Endothelial cell of umbilical vein (primary cell): ENCODE data around the gene CDC42BPB.

Source experiments
- EZH2 ChIP-seq: IDR thresholded peaks from 2 replicates; pipeline ENCODE4 v1.6.1; 2012; ENCODE audit warnings: borderline replicate concordance, low read depth, mild to moderate bottlenecking, moderate library complexity, low read length, inconsistent platforms; ENCODE audit not compliant: severe bottlenecking
- MYC ChIP-seq: IDR thresholded peaks from one replicate; pipeline ENCODE4 v1.6.1; 2011; ENCODE audit warnings: mild to moderate bottlenecking, low read depth, low read length
- POLR2A ChIP-seq: IDR thresholded peaks from 2 replicates; pipeline ENCODE4 v1.6.1; 2012; ENCODE audit warnings: low read depth, mild to moderate bottlenecking, control low read depth, low read length
- POLR2AphosphoS5 ChIP-seq: IDR thresholded peaks from 2 replicates; pipeline ENCODE4 v1.6.1; 2012; ENCODE audit warnings: low read depth, mild to moderate bottlenecking, control low read depth, low read length, moderate library complexity; ENCODE audit not compliant: insufficient read depth
- TF ChIP-seq, protein P1 (sequence below): IDR thresholded peaks from 2 replicates; pipeline ENCODE4 v1.6.1; 2011; ENCODE audit not compliant: insufficient read depth, insufficient read length
- TF ChIP-seq, protein P2 (sequence below), 2 donors: IDR thresholded peaks; 1 replicate in 1 of 2; 2 replicates in 1 of 2; pipeline ENCODE4 v1.5.1; 2011; ENCODE audit warnings: low read length in 2 of 2, mild to moderate bottlenecking in 2 of 2, moderate library complexity in 2 of 2, control low read depth in 1 of 2, inconsistent platforms in 1 of 2, low read depth in 1 of 2; ENCODE audit not compliant: insufficient read depth in 1 of 2; ENCODE audit errors: extremely low read depth in 1 of 2

DNA sequence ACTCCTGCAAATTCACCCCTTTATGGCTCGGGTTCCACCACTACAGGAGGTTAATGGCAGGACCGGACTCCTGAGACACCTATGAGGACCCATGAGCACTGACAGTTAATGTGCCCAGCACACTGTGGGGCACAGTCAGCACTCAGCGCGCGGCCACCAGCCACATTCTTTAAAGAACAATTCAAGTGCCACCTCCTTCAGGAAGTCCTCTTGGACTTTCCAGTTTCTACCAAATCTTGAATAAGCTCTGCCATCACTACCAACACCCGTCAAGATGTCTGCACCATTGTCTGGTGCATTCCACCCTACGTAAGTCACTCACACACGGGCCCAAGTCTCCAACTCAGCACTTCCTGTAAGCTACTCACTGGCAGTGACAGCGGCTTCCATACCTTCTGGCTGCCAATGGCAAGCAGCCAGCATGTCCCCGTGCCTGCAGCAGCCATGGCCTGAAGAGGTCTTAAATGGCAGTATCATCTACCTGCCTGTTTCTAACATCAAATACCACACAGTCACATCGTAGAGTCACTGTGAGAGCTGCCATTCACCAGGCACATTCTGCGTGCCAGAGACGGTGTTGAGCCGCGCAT is 48.5 kb downstream of the CDC42BPB start:
- TF ChIP-seq, protein P1, sequence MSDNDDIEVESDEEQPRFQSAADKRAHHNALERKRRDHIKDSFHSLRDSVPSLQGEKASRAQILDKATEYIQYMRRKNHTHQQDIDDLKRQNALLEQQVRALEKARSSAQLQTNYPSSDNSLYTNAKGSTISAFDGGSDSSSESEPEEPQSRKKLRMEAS = no peak
- TF ChIP-seq, protein P2, sequence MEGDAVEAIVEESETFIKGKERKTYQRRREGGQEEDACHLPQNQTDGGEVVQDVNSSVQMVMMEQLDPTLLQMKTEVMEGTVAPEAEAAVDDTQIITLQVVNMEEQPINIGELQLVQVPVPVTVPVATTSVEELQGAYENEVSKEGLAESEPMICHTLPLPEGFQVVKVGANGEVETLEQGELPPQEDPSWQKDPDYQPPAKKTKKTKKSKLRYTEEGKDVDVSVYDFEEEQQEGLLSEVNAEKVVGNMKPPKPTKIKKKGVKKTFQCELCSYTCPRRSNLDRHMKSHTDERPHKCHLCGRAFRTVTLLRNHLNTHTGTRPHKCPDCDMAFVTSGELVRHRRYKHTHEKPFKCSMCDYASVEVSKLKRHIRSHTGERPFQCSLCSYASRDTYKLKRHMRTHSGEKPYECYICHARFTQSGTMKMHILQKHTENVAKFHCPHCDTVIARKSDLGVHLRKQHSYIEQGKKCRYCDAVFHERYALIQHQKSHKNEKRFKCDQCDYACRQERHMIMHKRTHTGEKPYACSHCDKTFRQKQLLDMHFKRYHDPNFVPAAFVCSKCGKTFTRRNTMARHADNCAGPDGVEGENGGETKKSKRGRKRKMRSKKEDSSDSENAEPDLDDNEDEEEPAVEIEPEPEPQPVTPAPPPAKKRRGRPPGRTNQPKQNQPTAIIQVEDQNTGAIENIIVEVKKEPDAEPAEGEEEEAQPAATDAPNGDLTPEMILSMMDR (IDR thresholded peaks at IDR 0.05; ENCODE audit: extremely low read depth in 1 of 2, insufficient read depth in 1 of 2, low read depth in 1 of 2, low read length in 2 of 2) = no peak
- TF ChIP-seq POLR2AphosphoS5 = no peak
- no peak for TF ChIP-seq POLR2A
- no peak for TF ChIP-seq EZH2
- TF ChIP-seq MYC = no peak
